PC-3 (cell line): ENCODE measurements around the gene ERAP2.

Experiments used
- CTCF ChIP-seq: fragments of 300-600 bp; sonication (generic); conservative IDR thresholded peaks from 2 replicates; pipeline ENCODE4 v1.5.1; 2017; ENCODE audit warnings: antibody characterized with exemption, low read depth, mild to moderate bottlenecking, low read length
- EZH2 ChIP-seq: fragments of 300-600 bp; sonication (generic); IDR thresholded peaks from one replicate; pipeline ENCODE4 v1.6.1; 2017; ENCODE audit warnings: antibody characterized with exemption, mild to moderate bottlenecking, low read length; ENCODE audit not compliant: unreplicated experiment
- EZH2phosphoT487 ChIP-seq: fragments of 300-600 bp; sonication (generic); IDR thresholded peaks from 2 replicates; pipeline ENCODE4 v1.6.1; 2018; ENCODE audit warnings: mild to moderate bottlenecking, antibody characterized with exemption, low read length, borderline replicate concordance

GRCh38 chr5:96836817-96837216 lies 39.5 kb upstream of the ERAP2 start:
- TF ChIP-seq EZH2 (no peak), CTCF (no peak), EZH2phosphoT487 (no peak)
